Measurements from ENCODE around the gene SYT8. TPM values are rescaled to one million over a fixed set of nuclear protein-coding genes. Genes with fewer than 3 reads are reported as not detected.

SYT8 gene
- polyA plus RNA-seq, 3 donors: 0.24 to 0.40 (median 0.34) TPM

- no peak for DNase-seq
Measured at GRCh38 chr11:1817000-1817399, 17.8 kb upstream of the SYT8 start.

- DNase-seq: no peak
Measured at GRCh38 chr11:1817511-1817910, 17.3 kb upstream of the SYT8 start.

GRCh38 chr11:1819074-1819473, 15.7 kb upstream of the SYT8 start:
- no peak for DNase-seq

- DNase-seq: no peak
Measured at GRCh38 chr11:1820463-1821325, 14.1 kb upstream of the SYT8 start.

GRCh38 chr11:1821562-1821961, 13.2 kb upstream of the SYT8 start:
- no peak for DNase-seq

- no peak for DNase-seq
Measured at GRCh38 chr11:1822648-1823375, 12.0 kb upstream of the SYT8 start.

- DNase-seq: no peak
Measured at GRCh38 chr11:1823376-1824220, 11.2 kb upstream of the SYT8 start.

- DNase-seq: no peak
Measured at GRCh38 chr11:1824221-1825038, 10.4 kb upstream of the SYT8 start.

GRCh38 chr11:1825039-1825740, 9.6 kb upstream of the SYT8 start:
- DNase-seq: no peak

GRCh38 chr11:1825785-1826451, 8.9 kb upstream of the SYT8 start:
- no peak for DNase-seq

- no peak for DNase-seq
Measured at GRCh38 chr11:1826552-1827094, 8.2 kb upstream of the SYT8 start.

- no peak for DNase-seq
Measured at GRCh38 chr11:1827095-1827813, 7.5 kb upstream of the SYT8 start.

- no peak for DNase-seq
Measured at GRCh38 chr11:1827931-1828330, 6.9 kb upstream of the SYT8 start.

GRCh38 chr11:1828542-1828941, 6.2 kb upstream of the SYT8 start:
- no peak for DNase-seq

- DNase-seq: no peak
Measured at GRCh38 chr11:1829039-1829820, 5.6 kb upstream of the SYT8 start.

GRCh38 chr11:1830004-1830321, 4.8 kb upstream of the SYT8 start:
- no peak for DNase-seq

- no peak for DNase-seq
Measured at GRCh38 chr11:1830322-1831223, 4.2 kb upstream of the SYT8 start.

All from renal pelvis (tissue), 4 donors.